SK-N-SH (cell line): ENCODE data around the gene PCP2. TPM values are rescaled to one million over a fixed set of nuclear protein-coding genes. Genes with fewer than 3 reads are reported as not detected.
A peak's percentile ranks its signal among the peaks of the same experiment; 100 is the strongest.

Source experiments
- CTCF ChIA-PET: fragments of 300-600, 350-600 bp; formaldehyde crosslinking; extraction: SDS; loops from one replicate; lab custom pipeline; 2021; lab: Yijun Ruan, JAX
- POLR2A ChIA-PET: fragments of 350-600 bp; sonication (Branson Sonifier 250); formaldehyde crosslinking; extraction: SDS; loops from one replicate; lab custom pipeline; 2020; ENCODE audit warnings: antibody characterized with exemption, inconsistent platforms; lab: Yijun Ruan, JAX
- DNase-seq: peaks from one replicate; pipeline ENCODE4 v3.0.0; 2012
- H2AFZ ChIP-seq: fragments of 200-600 bp; sonication (generic); 2 replicates; pipeline ENCODE4 v1.8.1; 2016; ENCODE audit warnings: antibody characterized with exemption, mild to moderate bottlenecking, low read depth
- H3F3A ChIP-seq: fragments of 200-600 bp; sonication (generic); replicated peaks from 2 replicates; pipeline ENCODE3; 2016; ENCODE audit warnings: antibody characterized with exemption, mild to moderate bottlenecking; ENCODE audit not compliant: insufficient read depth
- H3K27ac ChIP-seq, 2 experiments: fragments of 200-500 bp in 1 of 2; fragments of 200-600 bp in 1 of 2; sonication (Bioruptor generic) in 1 of 2; sonication (generic), shearing (Covaris generic) in 1 of 2; 2 replicates each; pipeline versions ENCODE4 v1.5.1 to v1.6.1; 2014 to 2016; ENCODE audit warnings: low read depth in 2 of 2, inconsistent platforms in 1 of 2, low read length in 1 of 2, mild to moderate bottlenecking in 1 of 2, mixed read lengths in 1 of 2
- H3K27me3 ChIP-seq: fragments of 200-600 bp; sonication (generic), shearing (Covaris generic); 2 replicates; pipeline ENCODE4 v1.6.1; 2016; ENCODE audit warnings: mixed run types; ENCODE audit not compliant: insufficient read depth
- H3K36me3 ChIP-seq, 2 experiments: fragments of 200-500 bp in 1 of 2; fragments of 200-600 bp in 1 of 2; sonication (Bioruptor generic) in 1 of 2; sonication (generic) in 1 of 2; replicated peaks in 1 of 2; 2 replicates each; pipeline versions ENCODE3 to v1.5.1; 2014 to 2016; ENCODE audit warnings: low read length in 1 of 2, mild to moderate bottlenecking in 1 of 2; ENCODE audit not compliant: insufficient read depth in 2 of 2, control insufficient read depth in 1 of 2
- H3K4me1 ChIP-seq, 2 experiments: fragments of 200-500 bp in 1 of 2; fragments of 200-600 bp in 1 of 2; sonication (Bioruptor generic) in 1 of 2; sonication (generic), shearing (Covaris generic) in 1 of 2; 2 replicates each; pipeline versions ENCODE4 v1.5.1 to v1.6.1; 2014 to 2016; ENCODE audit warnings: low read depth in 1 of 2, low read length in 1 of 2, mixed run types in 1 of 2; ENCODE audit not compliant: insufficient read depth in 2 of 2, control insufficient read depth in 1 of 2
- H3K4me2 ChIP-seq: fragments of 200-600 bp; sonication (generic), shearing (Covaris generic); 2 replicates; pipeline ENCODE4 v1.6.1; 2017; ENCODE audit warnings: mixed run types
- H3K4me3 ChIP-seq, 2 experiments: fragments of 200-500 bp in 1 of 2; fragments of 200-600 bp in 1 of 2; sonication (Bioruptor generic) in 1 of 2; sonication (generic), shearing (Covaris generic) in 1 of 2; 2 replicates each; pipeline versions ENCODE4 v1.5.1 to v1.8.1; 2014 to 2016; ENCODE audit warnings: low read depth in 2 of 2, inconsistent platforms in 1 of 2, low read length in 1 of 2, mild to moderate bottlenecking in 1 of 2, mixed read lengths in 1 of 2, moderate library complexity in 1 of 2
- H3K79me2 ChIP-seq: fragments of 200-600 bp; sonication (generic); 2 replicates; pipeline ENCODE4 v1.8.1; 2017; ENCODE audit warnings: mild to moderate bottlenecking; ENCODE audit not compliant: insufficient read depth
- H3K9ac ChIP-seq: fragments of 200-600 bp; sonication (generic); 2 replicates; pipeline ENCODE4 v1.6.1; 2017; ENCODE audit warnings: mixed run types
- H3K9me2 ChIP-seq: fragments of 200-600 bp; sonication (generic); 2 replicates; pipeline ENCODE4 v1.6.1; 2017; ENCODE audit warnings: mixed run types
- H3K9me3 ChIP-seq: fragments of 200-600 bp; sonication (generic); 2 replicates; pipeline ENCODE4 v1.6.1; 2017; ENCODE audit warnings: mixed run types, mild to moderate bottlenecking, moderate library complexity
- H4K20me1 ChIP-seq: fragments of 200-600 bp; sonication (generic); 2 replicates; pipeline ENCODE4 v1.6.1; 2017; ENCODE audit warnings: mild to moderate bottlenecking, mixed run types; ENCODE audit not compliant: insufficient read depth
- CTCF ChIP-seq: fragments of 200-600 bp; sonication (generic); IDR thresholded peaks from 2 replicates; pipeline ENCODE4 v1.6.1; 2017; ENCODE audit warnings: antibody characterized with exemption, mild to moderate bottlenecking, moderate library complexity
- ELF1 ChIP-seq: IDR thresholded peaks from 2 replicates; pipeline ENCODE4 v1.4.0; 2012
- IRF3 ChIP-seq: fragments of 150-350 bp; IDR thresholded peaks from 2 replicates; pipeline ENCODE4 v1.6.1; 2016; ENCODE audit warnings: mild to moderate bottlenecking, low read depth, low read length
- MAX ChIP-seq: IDR thresholded peaks from 2 replicates; pipeline ENCODE4 v1.4.0; 2012; ENCODE audit warnings: low read depth
- NFIC ChIP-seq: IDR thresholded peaks from 2 replicates; pipeline ENCODE4 v1.4.0; 2012; ENCODE audit warnings: borderline replicate concordance
- NRF1 ChIP-seq: IDR thresholded peaks from 2 replicates; pipeline ENCODE4 v1.6.1; 2012; ENCODE audit warnings: low read depth, mild to moderate bottlenecking, low read length
- PBX3 ChIP-seq: IDR thresholded peaks from 2 replicates; pipeline ENCODE4; 2012
- POLR2AphosphoS5 ChIP-seq: IDR thresholded peaks from 2 replicates; pipeline ENCODE4 v1.6.1; 2012; ENCODE audit warnings: low read depth, low read length
- RAD21 ChIP-seq: IDR thresholded peaks from 2 replicates; pipeline ENCODE4 v1.6.1; 2012; ENCODE audit warnings: mild to moderate bottlenecking, low read length
- RXRA ChIP-seq: IDR thresholded peaks from 2 replicates; pipeline ENCODE4 v1.4.0; 2012; ENCODE audit warnings: low read depth, mild to moderate bottlenecking, borderline replicate concordance
- SIN3A ChIP-seq: IDR thresholded peaks from 2 replicates; pipeline ENCODE4 v1.6.1; 2012; ENCODE audit warnings: low read depth, mild to moderate bottlenecking, low read length, moderate library complexity, borderline replicate concordance
- SMC3 ChIP-seq: IDR thresholded peaks from 2 replicates; pipeline ENCODE4 v1.6.1; 2012; ENCODE audit warnings: low read depth, low read length, improper control_type of control experiment
- TAF1 ChIP-seq: IDR thresholded peaks from 2 replicates; pipeline ENCODE4 v1.6.1; 2012; ENCODE audit warnings: low read depth, mild to moderate bottlenecking, low read length, moderate library complexity, borderline replicate concordance
- USF2 ChIP-seq: fragments of 150-350 bp; IDR thresholded peaks from 2 replicates; pipeline ENCODE4 v1.6.1; 2017; ENCODE audit warnings: antibody characterized with exemption, low read length, low read depth, borderline replicate concordance
- YY1 ChIP-seq: IDR thresholded peaks from 2 replicates; pipeline ENCODE4 v1.4.0; 2012; ENCODE audit warnings: low read depth, mild to moderate bottlenecking
- ZBTB33 ChIP-seq: IDR thresholded peaks from 2 replicates; pipeline ENCODE4 v1.4.0; 2012; ENCODE audit warnings: low read depth, borderline replicate concordance
- WGBS: methylation state at CpG from one replicate; pipeline ENCODE4 v1.1.6; 2017; ENCODE audit warnings: low lambda C conversion rate; 5-methylcytosine and 5-hydroxymethylcytosine counted together
- polyA plus RNA-seq, 3 experiments: library from polyadenylated mRNA; depleted of rRNA; stranded (reverse); fragments of >200 nt; gene quantifications; 2 replicates each; pipeline ENCODE4 v1.2.3, GENCODE V29; 2012

The PCP2 gene
- polyA plus RNA-seq, 1 of the 3 experiments (the other 2 are of a cell fraction): not detected

GRCh38 chr19:7652061-7652641, 18.6 kb upstream of the PCP2 start:
- 9% methylated on average over 20 of the region's 28 CpGs for WGBS
- Histone ChIP-seq H4K20me1 (no peaks in the 10 kb centered on the region), H3K27ac (no peak overlapping the region), H3K9ac (no peak overlapping the region), H3K4me3 (peak overlapping the region; percentile 23 to 61; a peak in 3 of 4 replicates), H3K79me2 (no peaks in the 10 kb centered on the region), H3K9me2 (no peaks in the 10 kb centered on the region), H3K36me3 (no peaks in the 10 kb centered on the region), H3K9me3 (no peaks in the 10 kb centered on the region), H3K4me2 (peak overlapping the region; percentile 76), H3F3A (no peaks in the 10 kb centered on the region), H3K27me3 (peaks cover 34% of the 10 kb centered on the region), H2AFZ (peak overlapping the region; percentile 76; the same call in 1 of the 2 replicates), H3K4me1 (peaks cover 0 to 3% of the 10 kb centered on the region in 2 experiments; a peak in 1 of 4 replicates)
- TF ChIP-seq ELF1 (peak; percentile 29; the same call in 1 of the 2 replicates), NFIC (no peak), SIN3A (no peak), IRF3 (no peak), RAD21 (peak; percentile 62), PBX3 (no peak), ZBTB33 (no peak), SMC3 (peak; percentile 69), MAX (0 out of 2 replicates have a peak, but pooled peaks have one; percentile 20), NRF1 (no peak), YY1 (no peak), TAF1 (no peak), POLR2AphosphoS5 (no peak), RXRA (peak; percentile 49; the same call in 1 of the 2 replicates), CTCF (peak; percentile 99), USF2 (no peak)
- ChIA-PET POLR2A (no interaction called here), CTCF (interaction anchor here (0.6 to 5.7 kb wide), 23 partner anchors 9 to 296 kb away, joined by 3 to 43 read pairs (median 5); partner anchors contain the start of genes PCP2, PET100, STXBP2 and TRAPPC5)
- peak; percentile 89 for DNase-seq
